NT2/D1 (cell line): Measurements from ENCODE around the gene STK24.

Experiments
- SUZ12 ChIP-seq: IDR thresholded peaks from 2 replicates; pipeline ENCODE4 v1.6.1; 2011; ENCODE audit not compliant: insufficient read length, insufficient read depth; ENCODE audit errors: extremely low read depth
- ZNF274 ChIP-seq: IDR thresholded peaks from 2 replicates; pipeline ENCODE4 v1.6.1; 2011; ENCODE audit warnings: mild to moderate bottlenecking, low read depth, low read length

DNA sequence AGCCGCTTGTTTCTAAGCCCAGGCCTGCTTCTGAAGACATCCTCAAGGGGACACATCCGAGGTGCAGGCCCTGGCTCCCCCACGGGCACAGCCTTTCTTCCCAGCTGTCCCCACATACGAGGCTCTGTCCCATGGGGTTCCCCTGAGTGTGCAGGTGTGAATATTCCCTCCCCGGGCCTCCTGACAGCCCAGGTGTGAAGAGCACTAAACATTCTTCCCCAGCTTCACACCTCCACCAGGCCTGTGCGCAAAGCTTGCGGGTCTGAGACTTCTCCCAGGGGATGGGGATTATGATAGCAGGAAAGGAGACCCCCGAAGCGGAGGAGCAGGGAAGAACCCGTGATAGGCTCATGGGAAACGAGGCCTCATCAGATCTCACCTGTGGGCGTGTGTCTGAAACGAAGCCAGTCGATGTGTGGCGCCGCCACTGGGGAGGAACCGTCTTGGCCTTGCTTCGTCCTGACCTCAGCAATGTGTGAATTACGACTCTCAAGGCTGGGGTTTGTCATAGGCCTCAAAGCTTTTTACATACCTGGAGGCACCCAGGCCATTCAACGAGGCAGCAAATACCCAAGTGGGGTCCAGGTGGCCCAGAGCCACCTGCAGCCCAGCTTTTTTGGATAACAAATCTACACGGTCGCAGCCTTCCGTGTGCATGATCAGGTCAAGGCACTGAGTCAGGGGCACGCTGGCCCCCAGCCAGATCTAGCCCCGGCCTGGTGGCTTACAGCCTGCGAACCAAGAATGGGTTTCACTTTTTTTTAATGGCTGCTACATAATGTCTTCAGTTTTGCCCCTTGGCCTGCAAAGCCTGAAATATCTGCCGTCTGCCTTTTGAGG lies 134.3 kb downstream of the STK24 start:
- TF ChIP-seq SUZ12 (no peak), ZNF274 (no peak)
